HEK293 (cell line): ENCODE data around the gene CACNA1D.

Experiments used
- CTCF ChIA-PET: fragments of 350-600 bp; formaldehyde crosslinking; extraction: SDS; loops from one replicate; lab custom pipeline; 2021; ENCODE audit warnings: antibody characterized with exemption; lab: Yijun Ruan, JAX
- POLR2A ChIA-PET: fragments of 300-600 bp; formaldehyde crosslinking; extraction: SDS; loops from one replicate; lab custom pipeline; 2020; ENCODE audit warnings: antibody characterized with exemption, inconsistent platforms; lab: Yijun Ruan, JAX
- H3K27ac ChIP-seq: fragments of 200-500 bp; sonication (Bioruptor generic); 2 replicates; pipeline ENCODE4 v1.5.1; 2014; ENCODE audit warnings: low read depth, low read length, control low read depth, inconsistent platforms; ENCODE audit errors: extremely low read depth
- H3K36me3 ChIP-seq, 2 experiments: fragments of 200-500 bp in 1 of 2; sonication (Bioruptor generic) in 1 of 2; 1 replicate in 1 of 2; 2 replicates in 1 of 2; pipeline ENCODE4 v1.5.1; 2014 to 2017; ENCODE audit warnings: inconsistent platforms in 2 of 2, low read length in 2 of 2; ENCODE audit not compliant: control insufficient read depth in 2 of 2, insufficient read depth in 1 of 2
- H3K4me1 ChIP-seq: fragments of 200-500 bp; sonication (Bioruptor generic); 2 replicates; pipeline ENCODE4 v1.5.1; 2014; ENCODE audit warnings: mild to moderate bottlenecking, low read length, inconsistent platforms; ENCODE audit not compliant: control insufficient read depth, insufficient read depth
- H3K4me3 ChIP-seq: 2 replicates; pipeline ENCODE4 v1.5.1; 2011; ENCODE audit warnings: low read depth, mild to moderate bottlenecking, control low read depth, low read length, moderate library complexity
- H3K9me3 ChIP-seq: fragments of 200-500 bp; sonication (Bioruptor generic); 2 replicates; pipeline ENCODE4 v1.5.1; 2014; ENCODE audit warnings: low read depth, low read length, inconsistent platforms; ENCODE audit not compliant: control insufficient read depth, insufficient read depth
- BCL6B ChIP-seq: fragments of 450-650 bp; formaldehyde crosslinking; IDR thresholded peaks from 2 replicates; pipeline ENCODE4 v1.5.1; 2017; ENCODE audit warnings: missing biosample characterization, missing genetic modification characterization
- GLIS1 ChIP-seq: fragments of 450-650 bp; formaldehyde crosslinking; IDR thresholded peaks from 2 replicates; pipeline ENCODE4 v1.5.1; 2016; ENCODE audit warnings: missing biosample characterization, missing genetic modification characterization
- KLF17 ChIP-seq: fragments of 450-650 bp; formaldehyde crosslinking; IDR thresholded peaks from 2 replicates; pipeline ENCODE4 v1.5.1; 2016; ENCODE audit warnings: missing biosample characterization, missing genetic modification characterization
- SP3 ChIP-seq: fragments of 450-650 bp; formaldehyde crosslinking; IDR thresholded peaks from 2 replicates; pipeline ENCODE4 v1.5.1; 2016; ENCODE audit warnings: missing biosample characterization, missing genetic modification characterization
- ZBTB48 ChIP-seq: fragments of 450-650 bp; formaldehyde crosslinking; IDR thresholded peaks from 2 replicates; pipeline ENCODE4 v1.5.1; 2016; ENCODE audit warnings: missing biosample characterization, missing genetic modification characterization
- ZFHX2 ChIP-seq: fragments of 450-650 bp; formaldehyde crosslinking; conservative IDR thresholded peaks from 2 replicates; pipeline ENCODE4 v1.5.1; 2016; ENCODE audit warnings: missing biosample characterization, missing genetic modification characterization
- ZNF155 ChIP-seq: fragments of 450-650 bp; formaldehyde crosslinking; IDR thresholded peaks from 2 replicates; pipeline ENCODE4 v1.5.1; 2016; ENCODE audit warnings: missing biosample characterization, missing genetic modification characterization
- ZNF18 ChIP-seq: fragments of 450-650 bp; formaldehyde crosslinking; IDR thresholded peaks from 2 replicates; pipeline ENCODE4 v1.5.1; 2016; ENCODE audit warnings: missing biosample characterization, missing genetic modification characterization
- ZNF350 ChIP-seq: fragments of 450-650 bp; formaldehyde crosslinking; IDR thresholded peaks from 2 replicates; pipeline ENCODE4 v1.5.0; 2017; ENCODE audit warnings: missing biosample characterization, mild to moderate bottlenecking, missing genetic modification characterization
- ZNF621 ChIP-seq: fragments of 450-650 bp; formaldehyde crosslinking; IDR thresholded peaks from 2 replicates; pipeline ENCODE4 v1.5.1; 2017; ENCODE audit warnings: missing biosample characterization, missing genetic modification characterization
- ZNF658 ChIP-seq: fragments of 450-650 bp; formaldehyde crosslinking; IDR thresholded peaks from 2 replicates; pipeline ENCODE4; 2016; ENCODE audit warnings: missing biosample characterization, missing genetic modification characterization
- ZNF670 ChIP-seq: fragments of 450-650 bp; formaldehyde crosslinking; IDR thresholded peaks from 2 replicates; pipeline ENCODE4 v1.5.1; 2016; ENCODE audit warnings: missing biosample characterization, missing genetic modification characterization, low read depth
- ZSCAN16 ChIP-seq: fragments of 450-650 bp; formaldehyde crosslinking; IDR thresholded peaks from 2 replicates; pipeline ENCODE4 v1.5.1; 2016; ENCODE audit warnings: missing biosample characterization, missing genetic modification characterization
- ZSCAN23 ChIP-seq: fragments of 450-650 bp; formaldehyde crosslinking; IDR thresholded peaks from 2 replicates; pipeline ENCODE4 v1.5.1; 2016; ENCODE audit warnings: missing biosample characterization, missing genetic modification characterization
- ZSCAN4 ChIP-seq: fragments of 450-650 bp; formaldehyde crosslinking; IDR thresholded peaks from 2 replicates; pipeline ENCODE4 v1.5.1; 2017; ENCODE audit warnings: missing biosample characterization, missing genetic modification characterization
- ZSCAN5A ChIP-seq: fragments of 450-650 bp; formaldehyde crosslinking; IDR thresholded peaks from 2 replicates; pipeline ENCODE4 v1.5.1; 2016; ENCODE audit warnings: missing biosample characterization, missing genetic modification characterization

CACNA1D gene

GRCh38 chr3:53694666-53695323 is 200.4 kb downstream of the CACNA1D start (continued):
- no peak for TF ChIP-seq ZSCAN5A (tag by site-specific recombination)
- TF ChIP-seq, all 188 proteins: peak for 0

GRCh38 chr3:53695324-53695690 is 200.9 kb downstream of the CACNA1D start:
- CTCF ChIA-PET = no interaction called here
- H3K36me3 ChIP-seq = no peaks in the 10 kb centered on the region

GRCh38 chr3:53696401-53697172 is 202.2 kb downstream of the CACNA1D start:
- Histone ChIP-seq H3K4me3 (no peak overlapping the region), H3K4me1 (no peaks in the 10 kb centered on the region), H3K27ac (no peak overlapping the region), H3K36me3 (no peaks in the 10 kb centered on the region), H3K9me3 (no peaks in the 10 kb centered on the region)
- no peak for TF ChIP-seq GLIS1 (tag by site-specific recombination)
- no peak for TF ChIP-seq ZSCAN16 (tag by site-specific recombination)
- no peak for TF ChIP-seq ZNF350 (tag by site-specific recombination)
- TF ChIP-seq ZNF18 = no peak
- no peak for TF ChIP-seq ZNF621 (tag by site-specific recombination)
- TF ChIP-seq SP3 (tag by site-specific recombination) = no peak
- TF ChIP-seq ZSCAN23 (tag by site-specific recombination) = no peak
- no peak for TF ChIP-seq ZBTB48 (tag by site-specific recombination)
- TF ChIP-seq ZFHX2 = no peak
- ChIA-PET CTCF (interaction anchor here (0.6 to 3.1 kb wide), 3 partner anchors 14 to 164 kb away, joined by 3 to 21 read pairs (median 4); no protein-coding TSS in a partner anchor), POLR2A (no interaction called here)

More at GRCh38 chr3:53695324-53695690, 200.9 kb downstream of the CACNA1D start:
- TF ChIP-seq KLF17 (no peak), ZNF155 (tag by site-specific recombination) (no peak), ZNF658 (tag by site-specific recombination) (no peak), ZNF670 (no peak), BCL6B (tag by site-specific recombination) (no peak), ZSCAN4 (tag by site-specific recombination) (no peak)
- Histone ChIP-seq H3K4me3 (no peak overlapping the region), H3K9me3 (no peaks in the 10 kb centered on the region), H3K27ac (no peak overlapping the region), H3K4me1 (no peaks in the 10 kb centered on the region)
- POLR2A ChIA-PET = no interaction called here
